HEK293 (cell line): ENCODE data around the gene WIPF3.

Experiments used
- CTCF ChIA-PET: fragments of 350-600 bp; formaldehyde crosslinking; extraction: SDS; loops from one replicate; lab custom pipeline; 2021; ENCODE audit warnings: antibody characterized with exemption; lab: Yijun Ruan, JAX
- POLR2A ChIA-PET: fragments of 300-600 bp; formaldehyde crosslinking; extraction: SDS; loops from one replicate; lab custom pipeline; 2020; ENCODE audit warnings: antibody characterized with exemption, inconsistent platforms; lab: Yijun Ruan, JAX
- H3K27ac ChIP-seq: fragments of 200-500 bp; sonication (Bioruptor generic); 2 replicates; pipeline ENCODE4 v1.5.1; 2014; ENCODE audit warnings: low read depth, low read length, control low read depth, inconsistent platforms; ENCODE audit errors: extremely low read depth
- H3K36me3 ChIP-seq, 2 experiments: fragments of 200-500 bp in 1 of 2; sonication (Bioruptor generic) in 1 of 2; 1 replicate in 1 of 2; 2 replicates in 1 of 2; pipeline ENCODE4 v1.5.1; 2014 to 2017; ENCODE audit warnings: inconsistent platforms in 2 of 2, low read length in 2 of 2; ENCODE audit not compliant: control insufficient read depth in 2 of 2, insufficient read depth in 1 of 2
- H3K4me1 ChIP-seq: fragments of 200-500 bp; sonication (Bioruptor generic); 2 replicates; pipeline ENCODE4 v1.5.1; 2014; ENCODE audit warnings: mild to moderate bottlenecking, low read length, inconsistent platforms; ENCODE audit not compliant: control insufficient read depth, insufficient read depth
- H3K4me3 ChIP-seq: 2 replicates; pipeline ENCODE4 v1.5.1; 2011; ENCODE audit warnings: low read depth, mild to moderate bottlenecking, control low read depth, low read length, moderate library complexity
- H3K9me3 ChIP-seq: fragments of 200-500 bp; sonication (Bioruptor generic); 2 replicates; pipeline ENCODE4 v1.5.1; 2014; ENCODE audit warnings: low read depth, low read length, inconsistent platforms; ENCODE audit not compliant: control insufficient read depth, insufficient read depth
- GFI1B ChIP-seq: fragments of 450-650 bp; formaldehyde crosslinking; IDR thresholded peaks from 2 replicates; pipeline ENCODE4 v1.5.1; 2016; ENCODE audit warnings: missing biosample characterization, missing genetic modification characterization
- GLI2 ChIP-seq: fragments of 450-650 bp; formaldehyde crosslinking; IDR thresholded peaks from 2 replicates; pipeline ENCODE4; 2017; ENCODE audit warnings: missing biosample characterization, missing genetic modification characterization, low read depth, borderline replicate concordance
- MEIS1 ChIP-seq: sonication (generic); formaldehyde crosslinking; IDR thresholded peaks from 2 replicates; pipeline ENCODE4 v1.8.1; 2022; ENCODE audit warnings: missing genetic modification reagents, mild to moderate bottlenecking, borderline replicate concordance
- SCRT2 ChIP-seq: fragments of 450-650 bp; formaldehyde crosslinking; IDR thresholded peaks from 2 replicates; pipeline ENCODE4 v1.5.1; 2016; ENCODE audit warnings: missing biosample characterization, missing genetic modification characterization
- YY1 ChIP-seq: fragments of 450-650 bp; formaldehyde crosslinking; IDR thresholded peaks from 2 replicates; pipeline ENCODE4 v1.5.1; 2018; ENCODE audit warnings: missing biosample characterization, missing genetic modification characterization
- ZNF132 ChIP-seq: fragments of 450-650 bp; formaldehyde crosslinking; IDR thresholded peaks from 2 replicates; pipeline ENCODE4 v1.5.1; 2017; ENCODE audit warnings: missing biosample characterization, missing genetic modification characterization, borderline replicate concordance
- ZNF214 ChIP-seq: fragments of 450-650 bp; formaldehyde crosslinking; IDR thresholded peaks from 2 replicates; pipeline ENCODE4 v1.5.1; 2017; ENCODE audit warnings: missing biosample characterization, mild to moderate bottlenecking, missing genetic modification characterization, borderline replicate concordance
- ZNF239 ChIP-seq: fragments of 450-650 bp; formaldehyde crosslinking; IDR thresholded peaks from 2 replicates; pipeline ENCODE4 v1.5.1; 2016; ENCODE audit warnings: missing biosample characterization, missing genetic modification characterization
- ZNF274 ChIP-seq, 2 experiments: fragments of 200-500 bp in 1 of 2; fragments of 450-650 bp in 1 of 2; sonication (Bioruptor generic) in 1 of 2; formaldehyde crosslinking in 1 of 2; IDR thresholded peaks; 2 replicates each; pipeline versions ENCODE4 v1.5.1 to v1.6.1; 2014 to 2016; ENCODE audit warnings: borderline replicate concordance in 1 of 2, inconsistent platforms in 1 of 2, low read length in 1 of 2, missing biosample characterization in 1 of 2, missing genetic modification characterization in 1 of 2
- ZNF292 ChIP-seq: fragments of 450-650 bp; formaldehyde crosslinking; IDR thresholded peaks from 2 replicates; pipeline ENCODE4 v1.5.1; 2016; ENCODE audit warnings: low read depth, missing biosample characterization, missing genetic modification characterization, borderline replicate concordance
- ZNF302 ChIP-seq: fragments of 450-650 bp; formaldehyde crosslinking; IDR thresholded peaks from 2 replicates; pipeline ENCODE4 v1.5.1; 2016; ENCODE audit warnings: missing biosample characterization, missing genetic modification characterization, low read depth
- ZNF423 ChIP-seq: fragments of 450-650 bp; formaldehyde crosslinking; IDR thresholded peaks from 2 replicates; pipeline ENCODE4 v1.5.1; 2016; ENCODE audit warnings: missing biosample characterization, missing genetic modification characterization
- ZNF549 ChIP-seq: fragments of 450-650 bp; IDR thresholded peaks from 2 replicates; pipeline ENCODE4 v1.5.1; 2018; ENCODE audit warnings: missing biosample characterization, missing genetic modification characterization, mild to moderate bottlenecking, inconsistent platforms, moderate library complexity
- ZNF677 ChIP-seq: fragments of 450-650 bp; IDR thresholded peaks from 2 replicates; pipeline ENCODE4 v1.5.0; 2018; ENCODE audit warnings: missing biosample characterization, mild to moderate bottlenecking, missing genetic modification characterization, moderate library complexity
- ZNF837 ChIP-seq: fragments of 450-650 bp; formaldehyde crosslinking; IDR thresholded peaks from 2 replicates; pipeline ENCODE4 v1.5.1; 2016; ENCODE audit warnings: missing biosample characterization, missing genetic modification characterization
- ZSCAN16 ChIP-seq: fragments of 450-650 bp; formaldehyde crosslinking; IDR thresholded peaks from 2 replicates; pipeline ENCODE4 v1.5.1; 2016; ENCODE audit warnings: missing biosample characterization, missing genetic modification characterization
- TF ChIP-seq, protein P1 (sequence below): fragments of 450-650 bp; formaldehyde crosslinking; IDR thresholded peaks from 2 replicates; pipeline ENCODE4 v1.5.1; 2016; ENCODE audit warnings: missing biosample characterization, missing genetic modification characterization
- TF ChIP-seq, protein P2 (sequence below): fragments of 450-650 bp; formaldehyde crosslinking; IDR thresholded peaks from 2 replicates; pipeline ENCODE4 v1.5.1; 2017; ENCODE audit warnings: missing biosample characterization, mild to moderate bottlenecking, missing genetic modification characterization, moderate library complexity
- TF ChIP-seq, protein P3 (sequence below): fragments of 450-650 bp; formaldehyde crosslinking; IDR thresholded peaks from 2 replicates; pipeline ENCODE4 v1.5.1; 2016; ENCODE audit warnings: missing biosample characterization, missing genetic modification characterization
- TF ChIP-seq, protein P4 (sequence below): fragments of 450-650 bp; formaldehyde crosslinking; IDR thresholded peaks from 2 replicates; pipeline ENCODE4 v1.5.1; 2016; ENCODE audit warnings: missing biosample characterization, missing genetic modification characterization
- TF ChIP-seq, protein P5 (sequence below): fragments of 450-650 bp; formaldehyde crosslinking; IDR thresholded peaks from 2 replicates; pipeline ENCODE4 v1.5.1; 2016; ENCODE audit warnings: missing biosample characterization, missing genetic modification characterization

WIPF3 gene

DNA sequence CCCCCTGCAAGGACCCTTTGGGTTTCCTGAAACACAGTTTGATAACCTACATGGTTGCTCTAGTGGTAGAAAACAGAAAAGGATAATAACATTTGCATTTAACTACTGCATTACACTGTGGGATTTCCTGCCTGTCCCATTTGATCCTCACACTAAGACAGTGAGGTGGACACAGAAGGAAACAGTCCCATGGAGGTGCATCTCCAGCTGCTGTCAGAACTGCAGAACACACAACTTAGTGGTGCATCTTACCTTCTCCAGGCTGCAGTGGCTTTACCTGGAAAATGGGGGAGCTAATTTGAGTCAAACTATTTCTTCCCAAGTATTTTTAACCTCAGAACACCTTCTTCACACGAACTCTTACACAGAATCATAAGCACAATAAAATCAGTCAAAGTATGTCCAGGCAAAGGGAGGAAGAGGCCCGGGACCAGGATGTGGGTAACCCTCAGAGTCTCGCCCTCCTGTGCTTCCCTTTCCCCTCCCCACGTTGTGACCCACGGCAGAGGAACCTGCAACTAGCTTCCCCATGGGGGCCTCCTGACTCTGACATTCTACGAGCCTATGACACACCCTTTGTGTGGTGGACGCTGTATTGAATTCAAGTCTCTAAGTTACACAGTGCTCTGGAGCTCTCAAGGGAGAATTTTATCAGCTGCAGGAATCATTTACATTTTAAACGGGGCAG lies 149.6 kb downstream of the WIPF3 start (continued):
- no peak for TF ChIP-seq ZNF423 (tag by site-specific recombination)
- no peak for TF ChIP-seq GFI1B
- TF ChIP-seq MEIS1 (CRISPR knock-in tag), result no peak
- TF ChIP-seq ZSCAN16, result no peak
- no peak for TF ChIP-seq ZNF274 (IDR thresholded peaks at IDR 0.05; ENCODE audit: low read length)
- TF ChIP-seq ZNF274 (tag by site-specific recombination; IDR thresholded peaks at IDR 0.05; ENCODE audit: borderline replicate concordance), result no peak
- TF ChIP-seq ZNF302 (tag by site-specific recombination), result no peak
- no peak for TF ChIP-seq ZNF837 (tag by site-specific recombination)

DNA sequence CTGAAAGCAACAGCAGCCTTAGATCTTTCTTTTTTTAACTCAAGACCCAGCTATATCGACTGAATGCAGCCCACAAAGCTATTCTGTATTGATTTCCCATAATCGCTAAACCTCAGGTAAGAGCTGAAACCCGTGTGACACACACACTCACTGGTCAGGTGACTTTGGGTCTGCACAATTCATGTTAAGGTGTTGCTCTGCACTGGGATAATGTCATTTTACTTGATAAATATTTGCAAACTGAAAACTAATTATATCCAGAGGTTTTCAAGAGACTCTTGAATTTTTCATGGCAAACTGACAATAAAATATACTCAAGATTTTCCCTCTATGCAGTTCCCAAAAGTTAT lies 150.2 kb downstream of the WIPF3 start:
- Histone ChIP-seq H3K9me3 (no peaks in the 10 kb centered on the region), H3K27ac (no peak overlapping the region), H3K36me3 (peaks cover 30 to 38% of the 10 kb centered on the region in 2 experiments), H3K4me1 (no peaks in the 10 kb centered on the region), H3K4me3 (no peak overlapping the region)
- TF ChIP-seq ZNF214 (tag by site-specific recombination) (no peak), ZNF239 (tag by site-specific recombination) (no peak), ZNF132 (tag by site-specific recombination) (no peak), ZNF549 (no peak), SCRT2 (no peak), ZNF292 (no peak), GLI2 (tag by site-specific recombination) (no peak), YY1 (tag by site-specific recombination) (no peak), ZNF677 (tag by site-specific recombination) (no peak)
- TF ChIP-seq, protein P1, sequence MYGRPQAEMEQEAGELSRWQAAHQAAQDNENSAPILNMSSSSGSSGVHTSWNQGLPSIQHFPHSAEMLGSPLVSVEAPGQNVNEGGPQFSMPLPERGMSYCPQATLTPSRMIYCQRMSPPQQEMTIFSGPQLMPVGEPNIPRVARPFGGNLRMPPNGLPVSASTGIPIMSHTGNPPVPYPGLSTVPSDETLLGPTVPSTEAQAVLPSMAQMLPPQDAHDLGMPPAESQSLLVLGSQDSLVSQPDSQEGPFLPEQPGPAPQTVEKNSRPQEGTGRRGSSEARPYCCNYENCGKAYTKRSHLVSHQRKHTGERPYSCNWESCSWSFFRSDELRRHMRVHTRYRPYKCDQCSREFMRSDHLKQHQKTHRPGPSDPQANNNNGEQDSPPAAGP, result no peak
- TF ChIP-seq, protein P2, sequence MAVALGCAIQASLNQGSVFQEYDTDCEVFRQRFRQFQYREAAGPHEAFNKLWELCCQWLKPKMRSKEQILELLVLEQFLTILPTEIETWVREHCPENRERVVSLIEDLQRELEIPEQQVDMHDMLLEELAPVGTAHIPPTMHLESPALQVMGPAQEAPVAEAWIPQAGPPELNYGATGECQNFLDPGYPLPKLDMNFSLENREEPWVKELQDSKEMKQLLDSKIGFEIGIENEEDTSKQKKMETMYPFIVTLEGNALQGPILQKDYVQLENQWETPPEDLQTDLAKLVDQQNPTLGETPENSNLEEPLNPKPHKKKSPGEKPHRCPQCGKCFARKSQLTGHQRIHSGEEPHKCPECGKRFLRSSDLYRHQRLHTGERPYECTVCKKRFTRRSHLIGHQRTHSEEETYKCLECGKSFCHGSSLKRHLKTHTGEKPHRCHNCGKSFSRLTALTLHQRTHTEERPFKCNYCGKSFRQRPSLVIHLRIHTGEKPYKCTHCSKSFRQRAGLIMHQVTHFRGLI (tag by site-specific recombination), result no peak
- TF ChIP-seq, protein P3, sequence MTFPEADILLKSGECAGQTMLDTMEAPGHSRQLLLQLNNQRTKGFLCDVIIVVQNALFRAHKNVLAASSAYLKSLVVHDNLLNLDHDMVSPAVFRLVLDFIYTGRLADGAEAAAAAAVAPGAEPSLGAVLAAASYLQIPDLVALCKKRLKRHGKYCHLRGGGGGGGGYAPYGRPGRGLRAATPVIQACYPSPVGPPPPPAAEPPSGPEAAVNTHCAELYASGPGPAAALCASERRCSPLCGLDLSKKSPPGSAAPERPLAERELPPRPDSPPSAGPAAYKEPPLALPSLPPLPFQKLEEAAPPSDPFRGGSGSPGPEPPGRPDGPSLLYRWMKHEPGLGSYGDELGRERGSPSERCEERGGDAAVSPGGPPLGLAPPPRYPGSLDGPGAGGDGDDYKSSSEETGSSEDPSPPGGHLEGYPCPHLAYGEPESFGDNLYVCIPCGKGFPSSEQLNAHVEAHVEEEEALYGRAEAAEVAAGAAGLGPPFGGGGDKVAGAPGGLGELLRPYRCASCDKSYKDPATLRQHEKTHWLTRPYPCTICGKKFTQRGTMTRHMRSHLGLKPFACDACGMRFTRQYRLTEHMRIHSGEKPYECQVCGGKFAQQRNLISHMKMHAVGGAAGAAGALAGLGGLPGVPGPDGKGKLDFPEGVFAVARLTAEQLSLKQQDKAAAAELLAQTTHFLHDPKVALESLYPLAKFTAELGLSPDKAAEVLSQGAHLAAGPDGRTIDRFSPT (tag by site-specific recombination), result no peak
- TF ChIP-seq, protein P4, sequence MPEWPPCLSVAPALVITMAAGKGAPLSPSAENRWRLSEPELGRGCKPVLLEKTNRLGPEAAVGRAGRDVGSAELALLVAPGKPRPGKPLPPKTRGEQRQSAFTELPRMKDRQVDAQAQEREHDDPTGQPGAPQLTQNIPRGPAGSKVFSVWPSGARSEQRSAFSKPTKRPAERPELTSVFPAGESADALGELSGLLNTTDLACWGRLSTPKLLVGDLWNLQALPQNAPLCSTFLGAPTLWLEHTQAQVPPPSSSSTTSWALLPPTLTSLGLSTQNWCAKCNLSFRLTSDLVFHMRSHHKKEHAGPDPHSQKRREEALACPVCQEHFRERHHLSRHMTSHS (tag by site-specific recombination), result no peak
- TF ChIP-seq, protein P5, sequence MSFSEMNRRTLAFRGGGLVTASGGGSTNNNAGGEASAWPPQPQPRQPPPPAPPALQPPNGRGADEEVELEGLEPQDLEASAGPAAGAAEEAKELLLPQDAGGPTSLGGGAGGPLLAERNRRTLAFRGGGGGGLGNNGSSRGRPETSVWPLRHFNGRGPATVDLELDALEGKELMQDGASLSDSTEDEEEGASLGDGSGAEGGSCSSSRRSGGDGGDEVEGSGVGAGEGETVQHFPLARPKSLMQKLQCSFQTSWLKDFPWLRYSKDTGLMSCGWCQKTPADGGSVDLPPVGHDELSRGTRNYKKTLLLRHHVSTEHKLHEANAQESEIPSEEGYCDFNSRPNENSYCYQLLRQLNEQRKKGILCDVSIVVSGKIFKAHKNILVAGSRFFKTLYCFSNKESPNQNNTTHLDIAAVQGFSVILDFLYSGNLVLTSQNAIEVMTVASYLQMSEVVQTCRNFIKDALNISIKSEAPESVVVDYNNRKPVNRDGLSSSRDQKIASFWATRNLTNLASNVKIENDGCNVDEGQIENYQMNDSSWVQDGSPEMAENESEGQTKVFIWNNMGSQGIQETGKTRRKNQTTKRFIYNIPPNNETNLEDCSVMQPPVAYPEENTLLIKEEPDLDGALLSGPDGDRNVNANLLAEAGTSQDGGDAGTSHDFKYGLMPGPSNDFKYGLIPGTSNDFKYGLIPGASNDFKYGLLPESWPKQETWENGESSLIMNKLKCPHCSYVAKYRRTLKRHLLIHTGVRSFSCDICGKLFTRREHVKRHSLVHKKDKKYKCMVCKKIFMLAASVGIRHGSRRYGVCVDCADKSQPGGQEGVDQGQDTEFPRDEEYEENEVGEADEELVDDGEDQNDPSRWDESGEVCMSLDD (tag by site-specific recombination), result no peak
- ChIA-PET CTCF (no interaction called here), POLR2A (no interaction called here)
